PC-3 (cell line): ENCODE results near the gene HYAL1. TPM values are rescaled to one million over a fixed set of nuclear protein-coding genes. Genes with fewer than 3 reads are reported as not detected.

Experiments
- ATAC-seq: fragments of 200-7000 bp; cut with Tn5 transposase; 2 replicates; pipeline ENCODE4 v1.9.1; 2020; ENCODE audit warnings: mild to moderate bottlenecking, moderate library complexity
- BruUV-seq: library from RNA; stranded (reverse); fragments of 400-500 nt; replicated peaks from 2 replicates; lab custom pipeline; 2021; lab: Mats Ljungman, UMichigan
- CTCF ChIA-PET: fragments of 300-600 bp; sonication (Branson Sonifier 250); formaldehyde crosslinking; loops from one replicate; lab custom pipeline; 2022; ENCODE audit warnings: antibody characterized with exemption; lab: Charles Lee
- POLR2A ChIA-PET: fragments of 300-600 bp; sonication (Branson Sonifier 250); formaldehyde crosslinking; loops from one replicate; lab custom pipeline; 2022; ENCODE audit warnings: antibody characterized with exemption; ENCODE audit not compliant: unreplicated experiment; lab: Charles Lee
- DNase-seq: peaks from one replicate; pipeline ENCODE4 v3.0.0-alpha.2; 2015
- H2AFZ ChIP-seq: fragments of 300-600 bp; sonication (generic); 2 replicates; pipeline ENCODE4 v1.6.0; 2016; ENCODE audit warnings: antibody characterized with exemption, low read length
- H3F3A ChIP-seq: fragments of 300-600 bp; sonication (generic); one replicate; pipeline ENCODE4 v1.6.0; 2017; ENCODE audit warnings: antibody characterized with exemption, low read length, control low read depth, mild to moderate bottlenecking; ENCODE audit not compliant: unreplicated experiment
- H3K27ac ChIP-seq: fragments of 300-600 bp; sonication (generic); 2 replicates; pipeline ENCODE4 v1.5.1; 2016; ENCODE audit warnings: mild to moderate bottlenecking, low read length
- H3K27me3 ChIP-seq: fragments of 300-600 bp; sonication (generic); 2 replicates; pipeline ENCODE4 v1.6.1; 2016; ENCODE audit warnings: low read length, mixed read lengths
- H3K36me3 ChIP-seq: fragments of 300-600 bp; sonication (generic); 2 replicates; pipeline ENCODE4 v1.6.1; 2016; ENCODE audit warnings: low read depth, mixed run types, low read length, mixed read lengths
- H3K4me1 ChIP-seq: fragments of 300-600 bp; sonication (generic); 2 replicates; pipeline ENCODE4 v1.5.1; 2016; ENCODE audit warnings: low read length; ENCODE audit not compliant: insufficient read depth
- H3K4me2 ChIP-seq: fragments of 300-600 bp; sonication (generic); 2 replicates; pipeline ENCODE4 v1.6.0; 2016; ENCODE audit warnings: low read length
- H3K4me3 ChIP-seq: fragments of 300-600 bp; sonication (generic); 2 replicates; pipeline ENCODE4 v1.5.1; 2016; ENCODE audit warnings: mild to moderate bottlenecking, low read length, mixed read lengths
- H3K79me2 ChIP-seq: fragments of 300-600 bp; sonication (generic); 2 replicates; pipeline ENCODE4 v1.6.1; 2017; ENCODE audit warnings: low read length, mixed read lengths
- H3K9ac ChIP-seq: fragments of 300-600 bp; sonication (generic); 2 replicates; pipeline ENCODE4 v1.6.0; 2016; ENCODE audit warnings: mild to moderate bottlenecking, low read length
- H3K9me2 ChIP-seq: fragments of 300-600 bp; sonication (generic); replicated peaks from 2 replicates; pipeline ENCODE4 v1.6.1; 2016; ENCODE audit warnings: mixed run types, low read length, mixed read lengths
- H3K9me3 ChIP-seq: fragments of 300-600 bp; sonication (generic); 2 replicates; pipeline ENCODE4 v1.6.1; 2016; ENCODE audit warnings: low read length, mixed read lengths
- H4K20me1 ChIP-seq: fragments of 300-600 bp; sonication (generic); 2 replicates; pipeline ENCODE4 v1.6.1; 2016; ENCODE audit warnings: low read length, mixed read lengths
- CTCF ChIP-seq: fragments of 300-600 bp; sonication (generic); conservative IDR thresholded peaks from 2 replicates; pipeline ENCODE4 v1.5.1; 2017; ENCODE audit warnings: antibody characterized with exemption, low read depth, mild to moderate bottlenecking, low read length
- EZH2 ChIP-seq: fragments of 300-600 bp; sonication (generic); IDR thresholded peaks from one replicate; pipeline ENCODE4 v1.6.1; 2017; ENCODE audit warnings: antibody characterized with exemption, mild to moderate bottlenecking, low read length; ENCODE audit not compliant: unreplicated experiment
- EZH2phosphoT487 ChIP-seq: fragments of 300-600 bp; sonication (generic); IDR thresholded peaks from 2 replicates; pipeline ENCODE4 v1.6.1; 2018; ENCODE audit warnings: mild to moderate bottlenecking, antibody characterized with exemption, low read length, borderline replicate concordance
- intact Hi-C: fragments of 100-400 bp; cut with micrococcal nuclease; formaldehyde crosslinking; loops from 2 replicates; pipeline ENCODE4 v1.9.0; 2023
- total RNA-seq: library from RNA; depleted of rRNA; stranded (reverse); fragments of >200 nt; gene quantifications from 2 replicates; pipeline ENCODE4 v1.2.3, GENCODE V29; 2014

The HYAL1 gene
- total RNA-seq, 1 experiment from 2014 or later, result 1.3 TPM

- intact Hi-C loops, result no loop called here
- ChIA-PET POLR2A (interaction anchor here (0.6 kb wide), 1 partner anchor 97 kb away, joined by 10 read pairs; no protein-coding TSS in a partner anchor), CTCF (no interaction called here)
Measured at GRCh38 chr3:50275996-50276761, 27.2 kb downstream of the HYAL1 start.

GRCh38 chr3:50275141-50275995 is 28.0 kb downstream of the HYAL1 start:
- H3K79me2 ChIP-seq, result 0 out of 2 replicates have a peak, but pooled peaks cover 3% of the 10 kb centered on the region
- intact Hi-C loops, result no loop called here

More at GRCh38 chr3:50275996-50276761, 27.2 kb downstream of the HYAL1 start:
- Histone ChIP-seq H3K9me2 (no peaks in the 10 kb centered on the region), H3K27ac (no peak overlapping the region), H3K4me1 (peaks cover 8% of the 10 kb centered on the region; the same call in 1 of the 2 replicates), H2AFZ (no peak overlapping the region), H3K4me3 (no peak overlapping the region), H3K36me3 (no peaks in the 10 kb centered on the region), H3K27me3 (no peaks in the 10 kb centered on the region), H3K9me3 (no peaks in the 10 kb centered on the region), H3K9ac (no peak overlapping the region), H3F3A (no peaks in the 10 kb centered on the region), H3K79me2 (no peaks in the 10 kb centered on the region), H4K20me1 (no peaks in the 10 kb centered on the region), H3K4me2 (no peak overlapping the region)
- ATAC-seq (no peak), DNase-seq (no peak)
- BruUV-seq, result no TSS peak
- TF ChIP-seq CTCF (no peak), EZH2 (no peak), EZH2phosphoT487 (no peak)

More at GRCh38 chr3:50275141-50275995, 28.0 kb downstream of the HYAL1 start:
- Histone ChIP-seq H3K27me3 (no peaks in the 10 kb centered on the region), H3K4me3 (no peak overlapping the region), H3K9me3 (no peaks in the 10 kb centered on the region), H2AFZ (no peak overlapping the region), H3K36me3 (no peaks in the 10 kb centered on the region), H3K9me2 (no peaks in the 10 kb centered on the region), H3F3A (no peaks in the 10 kb centered on the region), H3K4me1 (peaks cover 16% of the 10 kb centered on the region), H4K20me1 (no peaks in the 10 kb centered on the region), H3K4me2 (no peak overlapping the region), H3K27ac (no peak overlapping the region), H3K9ac (no peak overlapping the region)
- ChIA-PET CTCF (interaction anchor here (0.6 to 1.0 kb wide), 2 partner anchors 9 to 22 kb away, joined by 3 to 5 read pairs; no protein-coding TSS in a partner anchor), POLR2A (no interaction called here)
- no peak for TF ChIP-seq EZH2
- TF ChIP-seq CTCF, result no peak
- TF ChIP-seq EZH2phosphoT487, result no peak
- no TSS peak for BruUV-seq
- DNase-seq, result no peak
- ATAC-seq, result no peak
